SKM-1 treated with dmso at 0.1 percent for 144 hours (cell line): ENCODE results near the gene MYLK.

Source experiments
- DNase-seq: peaks from one replicate; lab custom pipeline; 2025; ENCODE audit not compliant: unreplicated experiment; lab: John Stamatoyannopoulos, UW

MYLK gene

GRCh38 chr3:123564056-123564455, 320.1 kb downstream of the MYLK start:
- DNase-seq = no peak

- DNase-seq = no peak
Observed at GRCh38 chr3:123562547-123562946, 321.6 kb downstream of the MYLK start.

- no peak for DNase-seq
Observed at GRCh38 chr3:123561188-123561587, 322.9 kb downstream of the MYLK start.
